Endothelial cell of umbilical vein (primary cell): ENCODE data around the gene ZNF101. TPM values are rescaled to one million over a fixed set of nuclear protein-coding genes. Genes with fewer than 3 reads are reported as not detected.

Source experiments
- BruUV-seq: library from RNA; stranded (reverse); fragments of 400-500 nt; replicated peaks from 2 replicates; lab custom pipeline; 2021; lab: Mats Ljungman, UMichigan
- CTCF ChIA-PET: fragments of 300-600, 350-600 bp; sonication (Branson Sonifier 250); formaldehyde crosslinking; loops from one replicate; lab custom pipeline; 2021; ENCODE audit warnings: antibody characterized with exemption, inconsistent platforms; lab: Charles Lee
- POLR2A ChIA-PET: fragments of 300-600, 350-600 bp; sonication (Branson Sonifier 250); formaldehyde crosslinking; loops from one replicate; lab custom pipeline; 2021; ENCODE audit warnings: antibody characterized with exemption, inconsistent platforms; lab: Charles Lee
- DNase-seq: peaks from one replicate; pipeline ENCODE4 v3.0.0-alpha.2; 2011; ENCODE audit warnings: low read depth, low spot score
- FAIRE-seq: peaks from 2 replicates; lab custom pipeline; 2011; peaks lifted over from hg19 to GRCh38; lab: Jason Lieb, UNC
- H2AFZ ChIP-seq: 2 replicates; pipeline ENCODE4 v1.6.0; 2012; ENCODE audit warnings: low read depth, low read length, control low read depth, inconsistent platforms
- H3K27ac ChIP-seq: 2 replicates; pipeline ENCODE4 v1.5.1; 2011; ENCODE audit warnings: low read depth, mild to moderate bottlenecking, control low read depth, low read length, moderate library complexity; ENCODE audit not compliant: insufficient read depth
- H3K27me3 ChIP-seq, 2 experiments: 2 replicates each; pipeline versions ENCODE4 v1.6.0 to v1.6.1; 2011; ENCODE audit warnings: low read length in 2 of 2, mixed read lengths in 1 of 2; ENCODE audit not compliant: control insufficient read depth in 2 of 2, insufficient read depth in 2 of 2
- H3K36me3 ChIP-seq, 2 experiments: 2 replicates in 1 of 2; 3 replicates in 1 of 2; pipeline ENCODE4 v1.5.1; 2011; ENCODE audit warnings: low read length in 2 of 2, mild to moderate bottlenecking in 1 of 2, moderate library complexity in 1 of 2; ENCODE audit not compliant: control insufficient read depth in 2 of 2, insufficient read depth in 2 of 2; ENCODE audit errors: extremely low read depth in 1 of 2
- H3K4me1 ChIP-seq: 3 replicates; pipeline ENCODE4 v1.5.1; 2011; ENCODE audit warnings: mild to moderate bottlenecking, low read length; ENCODE audit not compliant: control insufficient read depth, insufficient read depth; ENCODE audit errors: extremely low read depth
- H3K4me2 ChIP-seq: 2 replicates; pipeline ENCODE4 v1.6.1; 2011; ENCODE audit warnings: low read length, control low read depth, mixed read lengths; ENCODE audit not compliant: insufficient read depth
- H3K4me3 ChIP-seq, 3 experiments: fragments of 200-600 bp in 1 of 3; sonication (generic), shearing (Covaris generic) in 1 of 3; replicated peaks in 1 of 3; 2 replicates each; pipeline ENCODE4 v1.5.1; 2011 to 2016; ENCODE audit warnings: control low read depth in 3 of 3, low read length in 3 of 3, mild to moderate bottlenecking in 2 of 3, inconsistent platforms in 1 of 3, low read depth in 1 of 3, moderate library complexity in 1 of 3; ENCODE audit not compliant: insufficient read depth in 1 of 3
- H3K79me2 ChIP-seq: 2 replicates; pipeline ENCODE4 v1.6.0; 2012; ENCODE audit warnings: low read length, inconsistent platforms; ENCODE audit not compliant: control insufficient read depth, insufficient read depth
- H3K9ac ChIP-seq: replicated peaks from 2 replicates; pipeline ENCODE3; 2011; ENCODE audit warnings: low read length, control low read depth; ENCODE audit not compliant: insufficient read depth; ENCODE audit errors: extremely low read depth
- H3K9me1 ChIP-seq: replicated peaks from 3 replicates; pipeline ENCODE4 v1.6.0; 2011; ENCODE audit warnings: mild to moderate bottlenecking, low read length; ENCODE audit not compliant: control insufficient read depth, insufficient read depth; ENCODE audit errors: extremely low read depth
- H3K9me3 ChIP-seq: replicated peaks from 2 replicates; pipeline ENCODE4 v1.5.1; 2012; ENCODE audit warnings: low read length, inconsistent platforms; ENCODE audit not compliant: control insufficient read depth, insufficient read depth
- H4K20me1 ChIP-seq: replicated peaks from 2 replicates; pipeline ENCODE3; 2011; ENCODE audit warnings: mild to moderate bottlenecking, low read length; ENCODE audit not compliant: control insufficient read depth, insufficient read depth; ENCODE audit errors: extremely low read depth
- CTCF ChIP-seq, 2 donors: IDR thresholded peaks; 1 replicate in 1 of 2; 2 replicates in 1 of 2; pipeline ENCODE4 v1.5.1; 2011; ENCODE audit warnings: low read length in 2 of 2, mild to moderate bottlenecking in 2 of 2, moderate library complexity in 2 of 2, control low read depth in 1 of 2, inconsistent platforms in 1 of 2, low read depth in 1 of 2; ENCODE audit not compliant: insufficient read depth in 1 of 2; ENCODE audit errors: extremely low read depth in 1 of 2
- EZH2 ChIP-seq: IDR thresholded peaks from 2 replicates; pipeline ENCODE4 v1.6.1; 2012; ENCODE audit warnings: borderline replicate concordance, low read depth, mild to moderate bottlenecking, moderate library complexity, low read length, inconsistent platforms; ENCODE audit not compliant: severe bottlenecking
- FOS ChIP-seq: IDR thresholded peaks from 2 replicates; pipeline ENCODE4 v1.6.1; 2011; ENCODE audit warnings: mild to moderate bottlenecking, low read length, moderate library complexity, borderline replicate concordance; ENCODE audit not compliant: insufficient read depth
- GATA2 ChIP-seq: IDR thresholded peaks from 2 replicates; pipeline ENCODE4 v1.7.0; 2011; ENCODE audit warnings: low read depth, mild to moderate bottlenecking, moderate library complexity, mixed read lengths, low read length; ENCODE audit not compliant: insufficient read length, insufficient read depth
- JUN ChIP-seq: IDR thresholded peaks from 2 replicates; pipeline ENCODE4 v1.6.1; 2011; ENCODE audit warnings: borderline replicate concordance, low read depth; ENCODE audit not compliant: insufficient read length, insufficient read depth
- MYC ChIP-seq: IDR thresholded peaks from one replicate; pipeline ENCODE4 v1.6.1; 2011; ENCODE audit warnings: mild to moderate bottlenecking, low read depth, low read length
- POLR2A ChIP-seq: IDR thresholded peaks from 2 replicates; pipeline ENCODE4 v1.6.1; 2012; ENCODE audit warnings: low read depth, mild to moderate bottlenecking, control low read depth, low read length
- POLR2AphosphoS5 ChIP-seq: IDR thresholded peaks from 2 replicates; pipeline ENCODE4 v1.6.1; 2012; ENCODE audit warnings: low read depth, mild to moderate bottlenecking, control low read depth, low read length, moderate library complexity; ENCODE audit not compliant: insufficient read depth
- dilution Hi-C: fragments of 300-500 bp; cut with MboI; formaldehyde crosslinking; loops from one replicate; pipeline ENCODE4 v1.15.0; 2019; ENCODE audit warnings: low sequenced_read_pairs; ENCODE audit not compliant: extremely low pct_ligation_motif_present
- intact Hi-C: fragments of 100-400 bp; cut with micrococcal nuclease; formaldehyde crosslinking; loops from one replicate; pipeline ENCODE4 v1.10.0; 2022
- polyA plus RNA-seq, 4 experiments: library from polyadenylated mRNA; depleted of rRNA in 3 of 4; stranded (reverse) in 3 of 4; unstranded in 1 of 4; fragments of >200 nt; gene quantifications; 2 replicates each; pipeline versions ENCODE4 v1.2.1 to v1.2.3, GENCODE V29; 2011 to 2012; ENCODE audit warnings: missing spikeins in 1 of 4
- total RNA-seq: library from RNA; stranded (reverse); gene quantifications from 2 replicates; pipeline ENCODE4 v1.2.3, GENCODE V29; 2021

Gene ZNF101
- total and polyA plus RNA-seq, 2 donors (not counting 3 experiments of a cell fraction or from before 2014, with no cell fraction given) = 2.8 to 12.8 TPM

- BruUV-seq = no TSS peak
- peaks cover 3% of the 10 kb centered on the region for H3K4me1 ChIP-seq
- H3K79me2 ChIP-seq = peaks cover 22% of the 10 kb centered on the region
- CTCF ChIA-PET = interaction anchor here (1.1 to 1.7 kb wide), 2 partner anchors 9 to 12 kb away, joined by 3 to 6 read pairs; no protein-coding TSS in a partner anchor
- H3K36me3 ChIP-seq = peaks cover 5 to 10% of the 10 kb centered on the region in 2 experiments
- peak overlapping the region; percentile 77 for H3K27ac ChIP-seq
- FAIRE-seq = no peak
- H2AFZ ChIP-seq = peak overlapping the region; percentile 67
- H4K20me1 ChIP-seq = no peaks in the 10 kb centered on the region
- no peaks in the 10 kb centered on the region for H3K9me3 ChIP-seq
- intact Hi-C loops = loop anchor here (1.0 to 10.0 kb wide), 3 partner anchors 113 to 242 kb away; partner anchors contain the start of gene ZNF93
- dilution Hi-C loops = no loop called here
- POLR2A ChIA-PET = no interaction called here
- no peak for DNase-seq
- no peaks in the 10 kb centered on the region for H3K27me3 ChIP-seq
- peak overlapping the region; percentile 76 for H3K4me2 ChIP-seq
- H3K4me3 ChIP-seq = peak overlapping the region; percentile 3 to 57 (median 56)
- H3K9ac ChIP-seq = peak overlapping the region; percentile 84
- TF ChIP-seq JUN = no peak
- no peak for TF ChIP-seq GATA2
- TF ChIP-seq POLR2AphosphoS5 = no peak
- TF ChIP-seq MYC = no peak
- no peak for TF ChIP-seq FOS
- no peak for TF ChIP-seq EZH2
- no peak for TF ChIP-seq POLR2A
- no peak for TF ChIP-seq CTCF (IDR thresholded peaks at IDR 0.05; ENCODE audit: extremely low read depth in 1 of 2, insufficient read depth in 1 of 2, low read depth in 1 of 2, low read length in 2 of 2)
- no peaks in the 10 kb centered on the region for H3K9me1 ChIP-seq
Observed at GRCh38 chr19:19662871-19663255, 5.8 kb upstream of the ZNF101 start.
